Uterus (tissue), 4 donors: Measurements from ENCODE around the gene CDH13. TPM values are rescaled to one million over a fixed set of nuclear protein-coding genes. Genes with fewer than 3 reads are reported as not detected.

Source experiments
- DNase-seq, 2 donors: peaks; one replicate each; pipeline ENCODE4 v3.0.0-alpha.2; 2019 to 2020
- H3K27ac ChIP-seq, 2 donors: fragments of 200-600 bp; sonication (generic); 1 replicate in 1 of 2; 2 replicates in 1 of 2; pipeline ENCODE4 v1.5.1; 2016 to 2018
- H3K27me3 ChIP-seq, 2 donors: fragments of 200-600 bp; sonication (generic); one replicate each; pipeline ENCODE4 v1.5.1; 2018 to 2019; ENCODE audit warnings: control low read depth in 1 of 2
- H3K36me3 ChIP-seq, 2 donors: fragments of 200-600 bp; sonication (generic); one replicate each; pipeline ENCODE4 v1.5.1; 2019; ENCODE audit warnings: control low read depth in 1 of 2
- H3K4me1 ChIP-seq, 2 donors: fragments of 200-600 bp; sonication (generic); one replicate each; pipeline ENCODE4 v1.5.1; 2018 to 2019; ENCODE audit warnings: control low read depth in 1 of 2
- H3K4me3 ChIP-seq, 2 donors: fragments of 200-600 bp; sonication (generic); 1 replicate in 1 of 2; 2 replicates in 1 of 2; pipeline ENCODE4 v1.5.1; 2018 to 2019; ENCODE audit warnings: mild to moderate bottlenecking in 1 of 2
- H3K9me3 ChIP-seq, 2 donors: fragments of 200-600 bp; sonication (generic); one replicate each; pipeline ENCODE4 v1.5.1; 2019; ENCODE audit warnings: control low read depth in 1 of 2
- POLR2A ChIP-seq, 2 donors: fragments of 450-650 bp; IDR thresholded peaks; one replicate each; pipeline ENCODE4 v1.6.1; 2016; ENCODE audit warnings: antibody characterized with exemption in 2 of 2, mild to moderate bottlenecking in 1 of 2, moderate library complexity in 1 of 2
- intact Hi-C: fragments of 100-400 bp; cut with DNase I; formaldehyde crosslinking; loops from one replicate; pipeline ENCODE4 v1.15.1; 2023; ENCODE audit warnings: low total_unique reads
- total RNA-seq, 4 donors: library from RNA; depleted of rRNA in 3 of 4; stranded (reverse); fragments of >200 nt in 3 of 4; gene quantifications; one replicate each; pipeline versions ENCODE4 v1.1.0 to v1.2.4, GENCODE V29; 2014 to 2023
- TF ChIP-seq, protein P1 (sequence below), 4 experiments: fragments of 200-600 bp in 2 of 4; fragments of 450-650 bp in 2 of 4; sonication (generic) in 2 of 4; IDR thresholded peaks; one replicate each; pipeline ENCODE4 v1.5.1; 2016 to 2019; ENCODE audit warnings: antibody characterized with exemption in 4 of 4, mild to moderate bottlenecking in 2 of 4, moderate library complexity in 1 of 4
- donor health status: DM: yes; HTN: yes; CAD: no.

The CDH13 gene
- total RNA-seq, 4 donors from 2014 or later = 49.1 to 99.4 (median 82.7) TPM

- Histone ChIP-seq H3K27ac (no peak overlapping the region), H3K4me3 (no peak overlapping the region), H3K36me3 (no peaks in the 10 kb centered on the region), H3K4me1 (no peaks in the 10 kb centered on the region), H3K27me3 (no peaks in the 10 kb centered on the region), H3K9me3 (no peaks in the 10 kb centered on the region)
- DNase-seq = no peak
- TF ChIP-seq, protein P1, sequence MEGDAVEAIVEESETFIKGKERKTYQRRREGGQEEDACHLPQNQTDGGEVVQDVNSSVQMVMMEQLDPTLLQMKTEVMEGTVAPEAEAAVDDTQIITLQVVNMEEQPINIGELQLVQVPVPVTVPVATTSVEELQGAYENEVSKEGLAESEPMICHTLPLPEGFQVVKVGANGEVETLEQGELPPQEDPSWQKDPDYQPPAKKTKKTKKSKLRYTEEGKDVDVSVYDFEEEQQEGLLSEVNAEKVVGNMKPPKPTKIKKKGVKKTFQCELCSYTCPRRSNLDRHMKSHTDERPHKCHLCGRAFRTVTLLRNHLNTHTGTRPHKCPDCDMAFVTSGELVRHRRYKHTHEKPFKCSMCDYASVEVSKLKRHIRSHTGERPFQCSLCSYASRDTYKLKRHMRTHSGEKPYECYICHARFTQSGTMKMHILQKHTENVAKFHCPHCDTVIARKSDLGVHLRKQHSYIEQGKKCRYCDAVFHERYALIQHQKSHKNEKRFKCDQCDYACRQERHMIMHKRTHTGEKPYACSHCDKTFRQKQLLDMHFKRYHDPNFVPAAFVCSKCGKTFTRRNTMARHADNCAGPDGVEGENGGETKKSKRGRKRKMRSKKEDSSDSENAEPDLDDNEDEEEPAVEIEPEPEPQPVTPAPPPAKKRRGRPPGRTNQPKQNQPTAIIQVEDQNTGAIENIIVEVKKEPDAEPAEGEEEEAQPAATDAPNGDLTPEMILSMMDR (IDR thresholded peaks at IDR 0.05) = no peak
- no peak for TF ChIP-seq POLR2A (IDR thresholded peaks at IDR 0.05)
- intact Hi-C loops = no loop called here
Measured at GRCh38 chr16:83609178-83609577, 982.4 kb downstream of the CDH13 start.

GRCh38 chr16:83615141-83615952 lies 988.6 kb downstream of the CDH13 start:
- H3K27me3 ChIP-seq = no peaks in the 10 kb centered on the region
- H3K9me3 ChIP-seq = no peaks in the 10 kb centered on the region
- H3K4me1 ChIP-seq = no peaks in the 10 kb centered on the region
- no peak overlapping the region for H3K27ac ChIP-seq
- DNase-seq = no peak
- H3K4me3 ChIP-seq = no peak overlapping the region
- intact Hi-C loops = no loop called here
- no peaks in the 10 kb centered on the region for H3K36me3 ChIP-seq
- TF ChIP-seq POLR2A (IDR thresholded peaks at IDR 0.05) = no peak
- TF ChIP-seq, protein P1 (IDR thresholded peaks at IDR 0.05) = no peak

GRCh38 chr16:83615953-83616350 lies 989.2 kb downstream of the CDH13 start:
- no peaks in the 10 kb centered on the region for H3K4me1 ChIP-seq
- intact Hi-C loops = no loop called here
- H3K27ac ChIP-seq = no peak overlapping the region
- DNase-seq = no peak
- H3K9me3 ChIP-seq = no peaks in the 10 kb centered on the region
- no peak overlapping the region for H3K4me3 ChIP-seq
- TF ChIP-seq POLR2A (IDR thresholded peaks at IDR 0.05) = no peak
- H3K27me3 ChIP-seq = no peaks in the 10 kb centered on the region
- H3K36me3 ChIP-seq = no peaks in the 10 kb centered on the region

DNA sequence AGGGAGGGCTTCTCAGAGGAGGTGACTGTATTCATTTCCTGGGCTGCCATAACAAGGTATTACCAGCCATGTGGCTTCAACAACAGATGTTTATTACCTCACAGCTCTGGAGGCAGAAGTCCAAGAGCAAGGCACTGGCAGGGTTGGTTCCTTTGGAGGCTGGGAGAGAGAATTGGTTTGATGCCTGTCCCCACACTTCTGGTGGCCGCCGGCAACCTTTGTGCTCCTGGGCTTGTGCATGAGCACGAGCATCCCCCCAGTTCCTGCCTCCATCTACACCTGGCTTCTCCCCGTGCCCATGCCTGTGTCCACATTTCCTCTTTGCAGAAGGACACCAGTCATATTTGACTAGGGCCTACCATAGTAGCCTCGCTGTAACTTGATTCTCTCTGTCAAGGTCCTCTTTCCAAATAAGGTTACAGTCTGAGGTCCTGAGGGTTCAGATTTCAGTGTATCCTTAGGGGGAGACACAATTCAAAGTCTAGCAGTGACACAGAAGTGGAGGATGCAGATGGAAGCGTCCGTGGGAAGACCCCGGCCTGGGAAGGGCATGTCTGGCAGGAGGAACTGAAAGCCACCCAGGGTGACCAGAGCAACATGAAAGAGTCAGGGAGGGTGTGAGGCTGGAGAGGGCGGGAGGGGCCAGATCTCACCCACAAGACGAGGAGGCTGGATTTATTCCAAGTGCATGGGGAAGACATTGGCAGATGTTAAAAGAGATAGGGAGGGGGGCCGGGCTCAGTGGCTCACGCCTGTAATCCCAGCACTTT lies 992.8 kb downstream of the CDH13 start:
- Histone ChIP-seq H3K4me3 (no peak overlapping the region), H3K27me3 (no peaks in the 10 kb centered on the region), H3K27ac (no peak overlapping the region), H3K4me1 (no peaks in the 10 kb centered on the region), H3K36me3 (no peaks in the 10 kb centered on the region), H3K9me3 (no peaks in the 10 kb centered on the region)
- TF ChIP-seq POLR2A (IDR thresholded peaks at IDR 0.05) = no peak
- TF ChIP-seq, protein P1 (IDR thresholded peaks at IDR 0.05) = no peak
- no peak for DNase-seq
- intact Hi-C loops = no loop called here

GRCh38 chr16:83622010-83622409 lies 995.2 kb downstream of the CDH13 start:
- DNase-seq = no peak
- H3K4me3 ChIP-seq = no peak overlapping the region
- intact Hi-C loops = no loop called here
- no peaks in the 10 kb centered on the region for H3K9me3 ChIP-seq
- H3K4me1 ChIP-seq = no peaks in the 10 kb centered on the region
- no peak for TF ChIP-seq POLR2A (IDR thresholded peaks at IDR 0.05)
- TF ChIP-seq, protein P1 (IDR thresholded peaks at IDR 0.05) = no peak
- no peak overlapping the region for H3K27ac ChIP-seq
- no peaks in the 10 kb centered on the region for H3K27me3 ChIP-seq
- H3K36me3 ChIP-seq = no peaks in the 10 kb centered on the region
